Caco-2 (cell line): Measurements from ENCODE around the gene OR2T35. TPM values are rescaled to one million over a fixed set of nuclear protein-coding genes. Genes with fewer than 3 reads are reported as not detected.
A peak's percentile ranks its signal among the peaks of the same experiment; 100 is the strongest.
"Not testable (repeated sequence)": the region's sequence is repeated elsewhere in the genome, so short reads cannot be mapped to it uniquely, and the experiment has no call there.

ENCODE experiments used
- BruUV-seq: library from RNA; stranded (reverse); fragments of 400-500 nt; replicated peaks from 2 replicates; lab custom pipeline; 2021; lab: Mats Ljungman, UMichigan
- CTCF ChIA-PET: fragments of 300-600 bp; sonication (Branson Sonifier 250); formaldehyde crosslinking; loops from one replicate; lab custom pipeline; 2022; ENCODE audit warnings: antibody characterized with exemption; lab: Charles Lee
- POLR2A ChIA-PET: fragments of 300-600 bp; sonication (Branson Sonifier 250); formaldehyde crosslinking; loops from one replicate; lab custom pipeline; 2022; ENCODE audit warnings: antibody characterized with exemption; lab: Charles Lee
- DNase-seq, 2 experiments: peaks; one replicate each; pipeline versions ENCODE4 v3.0.0 to v3.0.0-alpha.2; 2020 to 2022
- H3K27me3 ChIP-seq: replicated peaks from 2 replicates; pipeline ENCODE4 v1.6.0; 2011; ENCODE audit warnings: low read length; ENCODE audit not compliant: control insufficient read depth, insufficient read depth
- H3K36me3 ChIP-seq: 2 replicates; pipeline ENCODE4 v1.5.1; 2011; ENCODE audit warnings: low read length; ENCODE audit not compliant: control insufficient read depth, insufficient read depth
- H3K4me1 ChIP-seq: fragments of 250-450 bp; sonication (Bioruptor Pico); 2 replicates; pipeline ENCODE4 v1.5.1; 2020; ENCODE audit warnings: mild to moderate bottlenecking
- H3K4me3 ChIP-seq: 2 replicates; pipeline ENCODE4 v1.5.1; 2011; ENCODE audit warnings: low read depth, mild to moderate bottlenecking, control low read depth, low read length
- H3K9me3 ChIP-seq: fragments of 250-450 bp; sonication (Bioruptor Pico); 2 replicates; pipeline ENCODE4 v1.5.1; 2020; ENCODE audit warnings: mild to moderate bottlenecking, moderate library complexity
- H3K27ac Mint-ChIP-seq: one replicate; pipeline ENCODE4 v1.8.0; 2022; ENCODE audit warnings: mixed read lengths; ENCODE audit not compliant: unreplicated experiment
- H3K27me3 Mint-ChIP-seq: one replicate; pipeline ENCODE4 v1.8.0; 2022; ENCODE audit warnings: mixed read lengths; ENCODE audit not compliant: insufficient read depth, unreplicated experiment
- H3K36me3 Mint-ChIP-seq: one replicate; pipeline ENCODE4 v1.8.0; 2022; ENCODE audit warnings: mild to moderate bottlenecking, mixed read lengths; ENCODE audit not compliant: insufficient read depth, unreplicated experiment
- H3K4me1 Mint-ChIP-seq: one replicate; pipeline ENCODE4 v1.8.0; 2022; ENCODE audit warnings: low read depth, mixed read lengths; ENCODE audit not compliant: unreplicated experiment
- H3K4me3 Mint-ChIP-seq: one replicate; pipeline ENCODE4 v1.8.0; 2022; ENCODE audit warnings: mild to moderate bottlenecking, moderate library complexity, mixed read lengths; ENCODE audit not compliant: unreplicated experiment
- H3K9me3 Mint-ChIP-seq: one replicate; pipeline ENCODE4 v1.8.0; 2022; ENCODE audit warnings: mixed read lengths; ENCODE audit not compliant: unreplicated experiment
- CTCF ChIP-seq, 2 experiments: fragments of 200-600 bp in 1 of 2; IDR thresholded peaks; 1 replicate in 1 of 2; 2 replicates in 1 of 2; pipeline versions ENCODE4 v1.5.1 to v1.8.0; 2011 to 2022; ENCODE audit warnings: antibody characterized with exemption in 1 of 2, control low read depth in 1 of 2, inconsistent platforms in 1 of 2, low read depth in 1 of 2, low read length in 1 of 2, mild to moderate bottlenecking in 1 of 2, moderate library complexity in 1 of 2; ENCODE audit not compliant: insufficient read depth in 1 of 2, severe bottlenecking in 1 of 2, unreplicated experiment in 1 of 2
- intact Hi-C: fragments of 100-400 bp; cut with micrococcal nuclease; formaldehyde crosslinking; loops from one replicate; pipeline ENCODE4 v1.10.0; 2022; ENCODE audit not compliant: unreplicated experiment
- total RNA-seq: library from RNA; stranded (reverse); gene quantifications from 2 replicates; pipeline ENCODE4 v1.2.3, GENCODE V29; 2022

OR2T35 gene
- total RNA-seq, 1 experiment from 2014 or later, result not detected

GRCh38 chr1:248686815-248687214 is 41.7 kb upstream of the OR2T35 start:
- no peaks in the 10 kb centered on the region for H3K4me1 Mint-ChIP-seq
- H3K36me3 Mint-ChIP-seq, result no peaks in the 10 kb centered on the region
- H3K4me3 Mint-ChIP-seq, result no peak overlapping the region
- ChIA-PET CTCF (no interaction called here), POLR2A (no interaction called here)
- H3K36me3 ChIP-seq, result no peaks in the 10 kb centered on the region
- no peaks in the 10 kb centered on the region for H3K27me3 Mint-ChIP-seq
- no peaks in the 10 kb centered on the region for H3K9me3 ChIP-seq
- H3K27me3 ChIP-seq, result no peaks in the 10 kb centered on the region
- intact Hi-C loops, result loop anchor here (1.0 kb wide), 1 partner anchor 65 kb away; no protein-coding TSS in a partner anchor
- BruUV-seq, result no TSS peak
- peak in 1 of 2 experiments; percentile 24 for TF ChIP-seq CTCF (IDR thresholded peaks at IDR 0.05; ENCODE audit: insufficient read depth in 1 of 2, low read depth in 1 of 2, low read length in 1 of 2, severe bottlenecking in 1 of 2, unreplicated experiment in 1 of 2)
- no peak overlapping the region for H3K27ac Mint-ChIP-seq
- no peak overlapping the region for H3K4me3 ChIP-seq
- H3K9me3 Mint-ChIP-seq, result peaks cover 12% of the 10 kb centered on the region
- H3K4me1 ChIP-seq, result no peaks in the 10 kb centered on the region
- peak in 1 of 2 experiments; percentile 23 for DNase-seq

DNA sequence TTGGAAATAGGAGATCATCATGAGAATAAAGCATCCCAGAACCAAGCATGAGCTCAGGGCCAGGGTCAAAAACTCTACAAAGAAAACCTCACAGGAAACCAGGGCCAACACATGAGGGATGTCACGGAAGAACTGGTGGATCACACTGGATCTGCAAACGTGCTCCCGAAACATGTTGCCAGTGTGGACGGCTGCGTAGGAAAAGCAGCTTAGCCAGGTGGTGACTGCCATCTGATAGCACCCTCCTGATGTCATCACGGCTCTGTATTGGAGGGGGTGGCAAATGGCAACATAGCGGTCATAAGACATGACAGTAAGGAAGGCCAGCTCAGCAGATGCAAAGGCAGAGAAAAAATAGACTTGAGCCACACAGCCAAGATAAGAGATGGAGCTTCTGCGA is 36.6 kb upstream of the OR2T35 start:
- H3K27me3 Mint-ChIP-seq, result no peaks in the 10 kb centered on the region
- Histone ChIP-seq H3K9me3 (no peaks in the 10 kb centered on the region), H3K4me1 (no peaks in the 10 kb centered on the region), H3K4me3 (no peak overlapping the region), H3K36me3 (no peaks in the 10 kb centered on the region), H3K27me3 (no peaks in the 10 kb centered on the region)
- H3K9me3 Mint-ChIP-seq, result no peaks in the 10 kb centered on the region
- intact Hi-C loops, result no loop called here
- TF ChIP-seq CTCF (IDR thresholded peaks at IDR 0.05; ENCODE audit: insufficient read depth in 1 of 2, low read depth in 1 of 2, low read length in 1 of 2, severe bottlenecking in 1 of 2, unreplicated experiment in 1 of 2), result no peak
- DNase-seq, result no peak
- no peaks in the 10 kb centered on the region for H3K36me3 Mint-ChIP-seq
- no peak overlapping the region for H3K27ac Mint-ChIP-seq
- no TSS peak for BruUV-seq
- POLR2A ChIA-PET, result no interaction called here
- CTCF ChIA-PET, result no interaction called here
- H3K4me1 Mint-ChIP-seq, result no peaks in the 10 kb centered on the region
- H3K4me3 Mint-ChIP-seq, result no peak overlapping the region

- no peak overlapping the region for H3K4me3 Mint-ChIP-seq
- H3K4me1 Mint-ChIP-seq, result no peaks in the 10 kb centered on the region
- Histone ChIP-seq H3K27me3 (no peaks in the 10 kb centered on the region), H3K4me3 (no peak overlapping the region), H3K4me1 (no peaks in the 10 kb centered on the region), H3K36me3 (no peaks in the 10 kb centered on the region), H3K9me3 (no peaks in the 10 kb centered on the region; the same call in 1 of the 2 replicates)
- H3K27me3 Mint-ChIP-seq, result no peaks in the 10 kb centered on the region
- no peak for DNase-seq
- POLR2A ChIA-PET, result no interaction called here
- TF ChIP-seq CTCF (IDR thresholded peaks at IDR 0.05; ENCODE audit: insufficient read depth in 1 of 2, low read depth in 1 of 2, low read length in 1 of 2, severe bottlenecking in 1 of 2, unreplicated experiment in 1 of 2), result no peak
- CTCF ChIA-PET, result no interaction called here
- no TSS peak for BruUV-seq
- intact Hi-C loops, result no loop called here
- H3K27ac Mint-ChIP-seq, result no peak overlapping the region
- peaks cover 10% of the 10 kb centered on the region for H3K9me3 Mint-ChIP-seq
- H3K36me3 Mint-ChIP-seq, result no peaks in the 10 kb centered on the region
These were observed 24.9 kb upstream of the OR2T35 start for GRCh38 chr1:248670003-248670402.

GRCh38 chr1:248663453-248664328 is 18.6 kb upstream of the OR2T35 start:
- H3K9me3 Mint-ChIP-seq, H3K4me3 Mint-ChIP-seq, CTCF ChIA-PET, H3K27ac Mint-ChIP-seq, DNase-seq, BruUV-seq, intact Hi-C loops, H3K27me3 Mint-ChIP-seq, H3K4me1 ChIP-seq, H3K36me3 Mint-ChIP-seq, H3K27me3 ChIP-seq, H3K36me3 ChIP-seq, H3K4me3 ChIP-seq, POLR2A ChIA-PET, H3K9me3 ChIP-seq, H3K4me1 Mint-ChIP-seq: not testable (repeated sequence)

- DNase-seq, H3K9me3 Mint-ChIP-seq, POLR2A ChIA-PET, H3K4me1 Mint-ChIP-seq, H3K36me3 ChIP-seq, intact Hi-C loops, H3K4me3 ChIP-seq, H3K27ac Mint-ChIP-seq, CTCF ChIA-PET, H3K9me3 ChIP-seq, BruUV-seq, H3K4me1 ChIP-seq, H3K4me3 Mint-ChIP-seq, H3K27me3 Mint-ChIP-seq, H3K36me3 Mint-ChIP-seq, H3K27me3 ChIP-seq: not testable (repeated sequence)
These were observed 11.7 kb upstream of the OR2T35 start for GRCh38 chr1:248656797-248657196.
